ENCODE results near the gene SUCLG2.

The SUCLG2 gene

DNA sequence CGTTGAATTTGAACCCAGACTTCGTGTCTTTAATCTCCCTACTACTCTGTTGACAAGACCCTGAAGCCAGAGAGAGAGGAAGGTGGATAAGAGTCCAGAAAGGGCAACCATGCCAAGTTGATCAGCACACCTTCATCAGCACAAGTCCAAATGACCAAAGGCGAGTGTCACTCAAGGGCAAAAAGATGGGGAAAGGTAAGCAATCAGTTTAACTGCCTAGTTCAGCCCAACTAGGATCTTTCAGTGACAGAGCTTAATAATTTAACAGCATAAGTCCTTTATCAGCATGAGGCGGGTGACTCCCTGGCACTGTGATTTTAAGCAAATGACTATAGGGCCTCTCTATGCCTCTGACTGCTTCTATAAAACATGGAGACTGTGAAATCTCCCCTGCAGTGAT lies 6.2 kb downstream of the SUCLG2 start:
- no peak for FAIRE-seq

GRCh38 chr3:67647390-67647878 lies 7.0 kb downstream of the SUCLG2 start:
- no peak for FAIRE-seq

DNA sequence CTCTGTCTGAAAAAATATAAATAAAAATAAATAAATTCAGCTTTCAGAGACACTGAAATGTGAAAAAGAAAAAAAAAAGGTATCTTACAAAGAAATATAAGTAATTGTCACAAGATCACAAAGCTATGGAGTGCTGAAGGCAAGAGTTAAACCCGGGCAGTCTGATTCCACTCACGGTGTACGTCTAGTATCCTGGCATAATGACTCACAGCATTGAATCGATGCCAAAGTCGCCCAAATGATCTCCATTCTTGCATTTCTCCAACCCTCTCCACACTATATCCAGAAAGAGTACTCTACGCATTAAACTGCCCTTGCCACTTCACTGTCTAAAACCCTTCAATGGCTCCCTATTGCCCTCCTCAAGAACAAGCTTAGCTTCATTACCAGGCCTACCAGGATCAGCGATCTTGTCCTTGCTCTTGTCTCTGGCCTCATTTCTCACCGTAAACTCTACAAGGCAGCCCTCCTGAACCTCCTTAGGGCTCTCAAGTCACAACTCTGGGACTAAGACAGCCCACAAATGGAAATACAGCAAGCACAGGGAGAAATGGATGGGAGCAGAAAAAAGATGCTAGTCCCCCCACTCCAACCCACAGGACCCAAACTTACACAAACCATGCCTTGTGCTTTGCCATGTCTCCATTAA lies 7.7 kb downstream of the SUCLG2 start:
- no peak for FAIRE-seq

DNA sequence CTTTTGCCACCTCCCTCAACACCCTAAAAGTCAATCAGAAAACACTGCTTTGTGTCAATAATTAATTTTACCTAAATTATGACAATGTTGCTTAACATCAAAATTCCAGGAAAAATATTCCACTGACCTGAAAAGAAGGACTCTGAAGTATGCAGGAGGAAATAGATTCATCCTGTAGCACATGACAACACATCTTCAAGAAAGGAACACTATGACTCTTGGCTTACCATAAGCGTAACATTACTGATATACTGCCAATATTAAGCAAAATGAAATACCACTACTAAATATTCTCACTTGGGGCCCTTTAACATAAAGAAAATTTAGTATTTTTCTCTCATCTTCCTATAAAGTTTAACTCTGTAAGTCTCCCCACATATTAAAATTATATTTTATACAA lies 9.6 kb downstream of the SUCLG2 start:
- FAIRE-seq: no peak

DNA sequence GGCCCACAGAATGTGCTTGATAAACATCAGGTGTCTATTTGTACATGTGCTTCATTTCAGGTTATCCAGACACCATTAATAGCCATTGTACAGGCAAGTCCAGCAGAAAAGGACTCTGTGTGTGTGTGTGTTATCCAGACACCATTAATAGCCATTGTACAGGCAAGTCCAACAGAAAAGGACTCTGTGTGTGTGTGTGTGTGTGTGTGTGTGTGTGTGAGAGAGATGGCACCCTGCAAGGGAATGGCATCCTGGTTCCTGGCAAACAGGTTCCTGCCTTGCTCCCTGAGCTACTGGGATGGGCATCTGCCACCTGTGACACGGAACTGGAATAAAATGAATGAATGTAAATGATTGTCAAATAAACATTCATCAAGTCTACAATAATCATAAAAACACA lies 11.7 kb downstream of the SUCLG2 start:
- FAIRE-seq: no peak

DNA sequence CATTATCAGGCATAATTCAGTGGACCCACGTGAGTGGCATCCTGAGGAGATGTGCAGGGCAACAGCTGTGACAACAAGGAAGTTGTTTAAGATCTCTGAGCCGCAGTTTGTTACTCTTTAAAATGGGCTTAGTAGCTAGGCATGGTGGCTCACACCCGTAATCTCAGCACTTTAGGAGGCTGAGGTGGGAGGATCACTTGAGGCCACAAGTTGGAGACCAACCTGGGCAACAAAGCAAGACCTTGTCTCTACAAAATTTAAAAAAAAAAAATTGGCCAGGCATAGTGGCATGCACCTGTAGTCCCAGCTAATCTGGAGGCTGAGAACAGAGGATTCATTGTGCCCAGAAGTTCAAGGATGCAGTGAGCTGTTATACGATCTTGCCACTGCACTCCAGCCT lies 12.2 kb downstream of the SUCLG2 start:
- no peak for FAIRE-seq

- no peak for FAIRE-seq
Measured at GRCh38 chr3:67641451-67641850, 13.0 kb downstream of the SUCLG2 start.

GRCh38 chr3:67640023-67640660 lies 14.3 kb downstream of the SUCLG2 start:
- FAIRE-seq: no peak

DNA sequence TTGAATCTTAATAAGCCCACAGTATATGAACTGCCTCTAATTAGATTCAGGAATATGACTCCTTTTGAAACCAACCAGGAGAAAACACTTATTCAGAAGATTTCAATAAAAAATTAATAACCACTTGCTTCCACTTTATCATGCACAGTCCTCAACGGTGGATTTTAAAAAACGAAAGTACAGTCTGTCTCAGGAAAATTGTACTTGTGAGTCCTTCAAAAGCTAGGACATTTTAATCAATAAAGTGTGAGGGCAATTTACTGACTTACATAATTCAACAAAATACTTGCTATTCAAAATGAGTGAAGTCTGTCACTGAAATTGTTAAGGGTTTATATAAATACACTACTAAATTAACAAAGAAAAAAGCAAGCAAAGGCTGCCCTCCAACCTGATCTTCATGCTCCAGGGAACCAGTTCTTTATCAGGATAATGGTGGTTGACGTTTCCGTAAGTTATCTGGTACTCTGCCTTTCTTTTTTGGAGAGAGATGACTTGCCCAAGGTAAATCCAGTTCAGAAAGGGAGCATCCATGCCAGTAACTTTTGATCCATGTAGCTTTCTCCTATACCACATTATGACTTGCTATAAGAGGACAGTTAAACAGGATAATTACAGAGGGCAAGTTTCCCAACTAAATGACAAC lies 17.0 kb downstream of the SUCLG2 start:
- no peak for FAIRE-seq

- FAIRE-seq: no peak
Measured at GRCh38 chr3:67635806-67636205, 18.6 kb downstream of the SUCLG2 start.

GRCh38 chr3:67635257-67635656 lies 19.2 kb downstream of the SUCLG2 start:
- no peak for FAIRE-seq

GRCh38 chr3:67630666-67631362 lies 23.6 kb downstream of the SUCLG2 start:
- no peak for FAIRE-seq

GRCh38 chr3:67624687-67625086 lies 29.7 kb downstream of the SUCLG2 start:
- FAIRE-seq: no peak

- no peak for FAIRE-seq
Measured at GRCh38 chr3:67624078-67624477, 30.3 kb downstream of the SUCLG2 start.

GRCh38 chr3:67622652-67623051 lies 31.8 kb downstream of the SUCLG2 start:
- FAIRE-seq: no peak

DNA sequence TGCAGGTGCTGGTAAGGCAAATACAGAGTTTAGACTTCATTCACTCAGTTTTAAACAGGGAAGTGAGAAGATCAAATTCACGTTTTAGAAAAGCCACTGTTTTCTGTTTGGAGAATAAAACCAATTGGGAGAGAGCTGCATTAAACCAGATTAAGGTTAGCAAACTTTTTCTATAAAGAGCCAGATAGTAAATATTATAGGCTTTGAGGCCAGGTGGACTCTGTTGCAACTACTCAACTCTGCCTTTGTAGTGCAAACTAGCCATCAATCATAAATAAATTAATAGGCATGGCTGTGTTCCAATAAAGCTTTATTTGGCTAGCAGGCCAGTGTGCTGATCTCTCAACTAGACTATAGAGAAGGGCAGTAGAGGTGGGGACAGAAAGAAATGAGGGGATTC lies 33.5 kb downstream of the SUCLG2 start:
- FAIRE-seq: no peak

- FAIRE-seq: no peak
Measured at GRCh38 chr3:67619991-67620390, 34.4 kb downstream of the SUCLG2 start.

GRCh38 chr3:67617518-67617917 lies 36.9 kb downstream of the SUCLG2 start:
- FAIRE-seq: no peak

- FAIRE-seq: no peak
Measured at GRCh38 chr3:67616046-67616445, 38.4 kb downstream of the SUCLG2 start.

GRCh38 chr3:67614195-67614594 lies 40.2 kb downstream of the SUCLG2 start:
- FAIRE-seq: no peak

DNA sequence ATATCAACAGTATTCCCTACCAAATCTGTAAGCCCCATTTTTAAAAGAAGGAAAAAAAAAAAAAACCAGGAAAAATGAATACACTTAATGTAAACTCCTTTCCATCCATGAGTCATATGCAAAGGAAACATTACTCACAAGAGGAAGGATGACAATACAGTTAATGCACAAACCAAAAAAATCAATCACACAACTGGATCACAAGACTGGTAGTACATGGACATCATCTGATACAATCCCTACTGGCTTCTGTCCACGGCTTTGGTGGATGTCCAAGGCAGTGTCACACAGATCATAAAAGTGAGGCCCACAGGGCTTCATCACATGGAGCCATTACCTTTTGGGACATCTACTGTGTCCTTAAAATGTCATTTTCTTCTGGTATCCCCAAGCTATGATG lies 44.0 kb downstream of the SUCLG2 start:
- FAIRE-seq: no peak

GRCh38 chr3:67609709-67610108 lies 44.7 kb downstream of the SUCLG2 start:
- FAIRE-seq: no peak

- no peak for FAIRE-seq
Measured at GRCh38 chr3:67608034-67608433, 46.4 kb downstream of the SUCLG2 start.

DNA sequence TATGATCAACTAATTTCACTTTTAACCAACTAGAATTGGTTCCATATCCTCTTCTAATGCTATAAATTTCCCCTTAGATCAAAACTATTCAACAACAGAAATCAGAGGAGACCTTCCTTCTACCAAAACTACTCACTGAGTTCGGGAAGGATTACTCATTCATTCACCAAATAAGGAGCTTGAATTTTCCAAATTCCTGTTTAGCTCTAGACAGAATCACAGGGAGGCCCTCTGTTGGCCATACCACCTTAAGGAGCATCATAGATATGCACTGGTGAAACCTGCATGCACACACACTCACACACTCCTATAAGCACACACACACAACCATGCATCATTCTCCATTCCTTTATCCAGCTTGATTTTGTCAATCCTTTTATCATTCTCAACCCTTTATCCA lies 49.0 kb downstream of the SUCLG2 start:
- no peak for FAIRE-seq

All from A204.1 (cell line).